Adipose tissue (tissue), 3 donors: ENCODE results near the gene OTP. TPM values are rescaled to one million over a fixed set of nuclear protein-coding genes. Genes with fewer than 3 reads are reported as not detected.
"Not testable (repeated sequence)": the region's sequence is repeated elsewhere in the genome, so short reads cannot be mapped to it uniquely, and the experiment has no call there.

ENCODE experiments used
- H3K27ac ChIP-seq: one replicate; pipeline ENCODE4 v1.5.1; 2013; ENCODE audit warnings: low read depth, low read length
- WGBS, 3 donors: extraction: QIAGEN DNeasy Blood & Tissue Kit; methylation state at CpG; one replicate each; pipeline ENCODE4 v1.1.7; 2013; 5-methylcytosine and 5-hydroxymethylcytosine counted together
- polyA plus RNA-seq, 3 donors: library from polyadenylated mRNA; stranded (reverse); fragments of 200-250 nt; gene quantifications; one replicate each; pipeline ENCODE4 v1.2.3, GENCODE V29; 2013
- donor health status: healthy with polysubstance abuse.
- donor health status: Bipolar disorder and iron deficiency.
- donor health status: healthy.

The OTP gene
- polyA plus RNA-seq, 3 donors = not detected

- no peak overlapping the region for H3K27ac ChIP-seq
- 8 to 11% (median 8%) methylated on average over 65 to 69 of the region's 69 CpGs for WGBS, 3 donors
These were observed 10.4 kb downstream of the OTP start for GRCh38 chr5:77627869-77628674.

- no peak overlapping the region for H3K27ac ChIP-seq
- WGBS, 3 donors = 55 to 66% (median 64%) methylated on average over 2 of the region's 2 CpGs
These were observed 15.2 kb downstream of the OTP start for GRCh38 chr5:77623203-77623740.

GRCh38 chr5:77621440-77621839 is 17.1 kb downstream of the OTP start:
- 88 to 96% (median 95%) methylated on average over 5 of the region's 5 CpGs for WGBS, 3 donors
- no peak overlapping the region for H3K27ac ChIP-seq

- no peak overlapping the region for H3K27ac ChIP-seq
- 18 to 29% (median 21%) methylated on average over 4 of the region's 4 CpGs for WGBS, 3 donors
These were observed 18.1 kb downstream of the OTP start for GRCh38 chr5:77620405-77620804.

- 73 to 77% (median 75%) methylated on average over 2 of the region's 2 CpGs for WGBS, 3 donors
- no peak overlapping the region for H3K27ac ChIP-seq
These were observed 21.6 kb downstream of the OTP start for GRCh38 chr5:77616920-77617319.

- 76 to 91% (median 90%) methylated on average over 3 to 14 of the region's 15 CpGs for WGBS, 3 donors
These were observed 29.6 kb downstream of the OTP start for GRCh38 chr5:77608927-77609326.

GRCh38 chr5:77607324-77607723 is 31.2 kb downstream of the OTP start:
- WGBS, 3 donors = 21 to 74% (median 53%) methylated on average over 1 of the region's 1 CpG

More at GRCh38 chr5:77608927-77609326, 29.6 kb downstream of the OTP start:
- not testable (repeated sequence) for H3K27ac ChIP-seq

GRCh38 chr5:77606279-77606678 is 32.2 kb downstream of the OTP start:
- no peak overlapping the region for H3K27ac ChIP-seq

More at GRCh38 chr5:77607324-77607723, 31.2 kb downstream of the OTP start:
- no peak overlapping the region for H3K27ac ChIP-seq

GRCh38 chr5:77599679-77600078 is 38.8 kb downstream of the OTP start:
- 94 to 98% (median 95%) methylated on average over 2 of the region's 2 CpGs for whole genome bisulfite sequencing, 3 donors
- no peak overlapping the region for H3K27ac ChIP-seq

GRCh38 chr5:77590347-77590746 is 48.2 kb downstream of the OTP start:
- 57 to 66% (median 57%) methylated on average over 3 of the region's 3 CpGs for WGBS, 3 donors

GRCh38 chr5:77588175-77588574 is 50.3 kb downstream of the OTP start:
- no peak overlapping the region for H3K27ac ChIP-seq

More at GRCh38 chr5:77590347-77590746, 48.2 kb downstream of the OTP start:
- H3K27ac ChIP-seq = no peak overlapping the region

- H3K27ac ChIP-seq = no peak overlapping the region
- 87 to 100% (median 94%) methylated on average over 1 of the region's 1 CpG for WGBS, 3 donors
These were observed 52.4 kb downstream of the OTP start for GRCh38 chr5:77586101-77586500.

- 76 to 91% (median 84%) methylated on average over 7 of the region's 7 CpGs for WGBS, 3 donors
- H3K27ac ChIP-seq = not testable (repeated sequence)
These were observed 56.4 kb downstream of the OTP start for GRCh38 chr5:77582143-77582542.

Other genes with a start within 250 kb of the OTP start
- gene WDR41, start 146.4 kb downstream of the OTP start, polyA plus RNA-seq = 10 to 100 TPM; 17.1 to 42.8 (median 17.9) TPM
- 100 to 1,000 TPM in 2 of 3 donors, 10 to 100 TPM in 1; 97.0 to 270 (median 197) TPM for gene TBCA, start 137.6 kb upstream of the OTP start, polyA plus RNA-seq